Keratinocyte (primary cell): ENCODE measurements around the gene MNX1. TPM values are rescaled to one million over a fixed set of nuclear protein-coding genes. Genes with fewer than 3 reads are reported as not detected.

Experiments
- DNase-seq: peaks from one replicate; pipeline ENCODE4 v3.0.0-alpha.2; 2011; ENCODE audit warnings: low read depth, missing footprints, low spot score
- FAIRE-seq: peaks from 2 replicates; lab custom pipeline; 2011; peaks lifted over from hg19 to GRCh38; lab: Jason Lieb, UNC
- H2AFZ ChIP-seq: 2 replicates; pipeline ENCODE4 v1.6.0; 2012; ENCODE audit warnings: low read length, control low read depth, inconsistent platforms; ENCODE audit not compliant: control insufficient read depth
- H3K27ac ChIP-seq: 2 replicates; pipeline ENCODE4 v1.5.1; 2011; ENCODE audit warnings: low read length; ENCODE audit not compliant: control insufficient read depth, insufficient read depth
- H3K27me3 ChIP-seq: 3 replicates; pipeline ENCODE4 v1.6.0; 2011; ENCODE audit warnings: low read length; ENCODE audit not compliant: control insufficient read depth, insufficient read depth; ENCODE audit errors: extremely low read depth
- H3K36me3 ChIP-seq, 2 experiments: 2 replicates in 1 of 2; 3 replicates in 1 of 2; pipeline ENCODE4 v1.5.1; 2011; ENCODE audit warnings: low read length in 2 of 2, mild to moderate bottlenecking in 1 of 2; ENCODE audit not compliant: control insufficient read depth in 2 of 2, insufficient read depth in 2 of 2; ENCODE audit errors: extremely low read depth in 1 of 2
- H3K4me1 ChIP-seq: 3 replicates; pipeline ENCODE4 v1.5.1; 2011; ENCODE audit warnings: low read length; ENCODE audit not compliant: control insufficient read depth, insufficient read depth; ENCODE audit errors: extremely low read depth
- H3K4me2 ChIP-seq: 3 replicates; pipeline ENCODE4 v1.6.0; 2011; ENCODE audit warnings: low read depth, low read length; ENCODE audit not compliant: control insufficient read depth, insufficient read depth; ENCODE audit errors: extremely low read depth
- H3K4me3 ChIP-seq, 3 experiments: fragments of 200-600 bp in 1 of 3; sonication (generic) in 1 of 3; 2 replicates in 2 of 3; 3 replicates in 1 of 3; pipeline ENCODE4 v1.5.1; 2011 to 2016; ENCODE audit warnings: low read length in 3 of 3, mild to moderate bottlenecking in 3 of 3, control low read depth in 2 of 3, inconsistent platforms in 1 of 3, low read depth in 1 of 3, mixed read lengths in 1 of 3, mixed run types in 1 of 3, moderate library complexity in 1 of 3; ENCODE audit not compliant: control insufficient read depth in 2 of 3, insufficient read depth in 2 of 3; ENCODE audit errors: extremely low read depth in 1 of 3
- H3K79me2 ChIP-seq: 2 replicates; pipeline ENCODE4 v1.6.0; 2012; ENCODE audit warnings: low read length; ENCODE audit not compliant: control insufficient read depth, insufficient read depth
- H3K9ac ChIP-seq: 3 replicates; pipeline ENCODE4 v1.6.0; 2011; ENCODE audit warnings: low read length; ENCODE audit not compliant: control insufficient read depth, insufficient read depth; ENCODE audit errors: extremely low read depth
- H3K9me1 ChIP-seq: 3 replicates; pipeline ENCODE4 v1.6.0; 2011; ENCODE audit warnings: low read length; ENCODE audit not compliant: control insufficient read depth, insufficient read depth; ENCODE audit errors: extremely low read depth
- H3K9me3 ChIP-seq: 2 replicates; pipeline ENCODE4 v1.5.1; 2012; ENCODE audit warnings: low read depth, low read length; ENCODE audit not compliant: control insufficient read depth
- H4K20me1 ChIP-seq: 3 replicates; pipeline ENCODE4 v1.6.0; 2011; ENCODE audit warnings: low read length; ENCODE audit not compliant: control insufficient read depth, insufficient read depth; ENCODE audit errors: extremely low read depth
- EZH2 ChIP-seq: IDR thresholded peaks from one replicate; pipeline ENCODE4 v1.6.1; 2012; ENCODE audit warnings: inconsistent platforms, mild to moderate bottlenecking, low read length, moderate library complexity
- dilution Hi-C: fragments of 300-500 bp; cut with MboI; formaldehyde crosslinking; loops from one replicate; pipeline ENCODE4 v1.7.0; 2020; ENCODE audit warnings: low sequenced_read_pairs; ENCODE audit not compliant: extremely low pct_ligation_motif_present
- polyA plus RNA-seq, 5 experiments: library from polyadenylated mRNA; depleted of rRNA in 3 of 5; stranded (reverse) in 3 of 5; stranded (forward) in 1 of 5; unstranded in 1 of 5; fragments of >200 nt; gene quantifications; 1 replicate in 1 of 5; 2 replicates in 3 of 5; 3 replicates in 1 of 5; pipeline versions ENCODE4 v1.2.1 to v1.2.3, GENCODE V29; 2011 to 2012; ENCODE audit warnings: missing spikeins in 2 of 5, low read depth in 1 of 5, low replicate concordance in 1 of 5
- TF ChIP-seq, protein P1 (sequence below), 3 experiments: IDR thresholded peaks in 1 of 3; conservative IDR thresholded peaks in 1 of 3; optimal IDR thresholded peaks in 1 of 3; 2 replicates in 2 of 3; 3 replicates in 1 of 3; pipeline versions ENCODE3 to v1.5.1; 2011; ENCODE audit warnings: low read length in 3 of 3, mild to moderate bottlenecking in 3 of 3, moderate library complexity in 2 of 3, control low read depth in 1 of 3, inconsistent platforms in 1 of 3; ENCODE audit not compliant: insufficient read depth in 2 of 3; ENCODE audit errors: extremely low read depth in 1 of 3

Gene MNX1
- polyA plus RNA-seq, 1 donor (not counting 4 experiments of a cell fraction or from before 2014, with no cell fraction given) = not detected

DNA sequence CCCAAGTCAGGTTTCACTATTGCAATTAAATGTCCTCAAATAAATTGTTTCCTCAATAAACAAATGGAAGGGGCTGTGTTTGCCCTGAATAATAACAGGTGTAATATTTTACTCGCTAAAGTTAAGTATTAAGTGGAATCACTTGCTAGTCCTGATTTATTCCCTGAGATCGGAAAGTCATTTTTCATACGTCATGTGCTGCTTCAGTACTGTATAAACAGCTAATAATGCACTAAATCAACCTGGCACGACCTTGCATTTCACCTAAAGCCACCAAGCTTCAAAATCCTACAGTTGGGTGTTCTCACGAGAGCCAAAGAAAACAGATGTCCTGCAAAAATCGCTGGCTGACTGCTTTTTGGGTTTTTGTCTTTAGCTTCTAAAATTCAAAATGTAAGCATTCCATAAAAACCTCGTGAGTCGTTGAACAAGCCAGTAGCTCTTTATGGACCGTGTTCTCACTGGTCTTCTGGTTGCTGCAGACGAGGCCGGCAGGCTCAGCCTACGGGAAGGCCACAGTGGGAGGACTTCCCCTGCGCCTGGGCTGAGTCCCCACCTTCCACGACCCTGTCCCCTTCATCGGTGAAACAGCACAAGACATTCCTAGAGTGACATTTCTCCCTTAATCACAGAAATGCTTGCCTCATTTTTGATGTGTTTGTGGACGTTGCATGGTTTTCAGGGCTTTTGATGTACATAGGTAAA, 17.9 kb upstream of the MNX1 start:
- TF ChIP-seq EZH2 = no peak
- TF ChIP-seq, protein P1, sequence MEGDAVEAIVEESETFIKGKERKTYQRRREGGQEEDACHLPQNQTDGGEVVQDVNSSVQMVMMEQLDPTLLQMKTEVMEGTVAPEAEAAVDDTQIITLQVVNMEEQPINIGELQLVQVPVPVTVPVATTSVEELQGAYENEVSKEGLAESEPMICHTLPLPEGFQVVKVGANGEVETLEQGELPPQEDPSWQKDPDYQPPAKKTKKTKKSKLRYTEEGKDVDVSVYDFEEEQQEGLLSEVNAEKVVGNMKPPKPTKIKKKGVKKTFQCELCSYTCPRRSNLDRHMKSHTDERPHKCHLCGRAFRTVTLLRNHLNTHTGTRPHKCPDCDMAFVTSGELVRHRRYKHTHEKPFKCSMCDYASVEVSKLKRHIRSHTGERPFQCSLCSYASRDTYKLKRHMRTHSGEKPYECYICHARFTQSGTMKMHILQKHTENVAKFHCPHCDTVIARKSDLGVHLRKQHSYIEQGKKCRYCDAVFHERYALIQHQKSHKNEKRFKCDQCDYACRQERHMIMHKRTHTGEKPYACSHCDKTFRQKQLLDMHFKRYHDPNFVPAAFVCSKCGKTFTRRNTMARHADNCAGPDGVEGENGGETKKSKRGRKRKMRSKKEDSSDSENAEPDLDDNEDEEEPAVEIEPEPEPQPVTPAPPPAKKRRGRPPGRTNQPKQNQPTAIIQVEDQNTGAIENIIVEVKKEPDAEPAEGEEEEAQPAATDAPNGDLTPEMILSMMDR (optimal IDR thresholded peaks at IDR 0.05 in 1 of 3, IDR thresholded peaks at IDR 0.05 in 1 of 3, conservative IDR thresholded peaks at IDR 0.05 in 1 of 3; ENCODE audit: extremely low read depth in 1 of 3, insufficient read depth in 2 of 3, low read length in 3 of 3) = no peak
- H3K79me2 ChIP-seq = no peaks in the 10 kb centered on the region
- H3K4me2 ChIP-seq = peak overlapping the region; percentile 51
- H3K4me3 ChIP-seq = no peak overlapping the region
- H3K36me3 ChIP-seq = no peaks in the 10 kb centered on the region
- H3K9me3 ChIP-seq = no peaks in the 10 kb centered on the region
- FAIRE-seq (peak; percentile 32), DNase-seq (no peak)
- dilution Hi-C loops = no loop called here
- H3K27me3 ChIP-seq = peaks cover 1% of the 10 kb centered on the region
- no peak overlapping the region for H2AFZ ChIP-seq
- no peaks in the 10 kb centered on the region for H4K20me1 ChIP-seq
- no peaks in the 10 kb centered on the region for H3K9me1 ChIP-seq
- H3K9ac ChIP-seq = no peak overlapping the region
- H3K27ac ChIP-seq = peak overlapping the region; percentile 28
- peaks cover 25% of the 10 kb centered on the region for H3K4me1 ChIP-seq

GRCh38 chr7:157027568-157028198, 17.2 kb upstream of the MNX1 start:
- H3K4me3 ChIP-seq = no peak overlapping the region
- DNase-seq (peak; percentile 97), FAIRE-seq (peak; percentile 94)
- H3K9ac ChIP-seq = no peak overlapping the region
- peak overlapping the region; percentile 13 for H2AFZ ChIP-seq
- peak overlapping the region; percentile 51 for H3K4me2 ChIP-seq
- H3K36me3 ChIP-seq = no peaks in the 10 kb centered on the region
- TF ChIP-seq, protein P1 (optimal IDR thresholded peaks at IDR 0.05 in 1 of 3, IDR thresholded peaks at IDR 0.05 in 1 of 3, conservative IDR thresholded peaks at IDR 0.05 in 1 of 3; ENCODE audit: extremely low read depth in 1 of 3, insufficient read depth in 2 of 3, low read length in 3 of 3) = no peak
- TF ChIP-seq EZH2 = no peak
- H4K20me1 ChIP-seq = no peaks in the 10 kb centered on the region
- no peaks in the 10 kb centered on the region for H3K9me1 ChIP-seq
- H3K4me1 ChIP-seq = peaks cover 19% of the 10 kb centered on the region
- dilution Hi-C loops = no loop called here
- peaks cover 8% of the 10 kb centered on the region for H3K27me3 ChIP-seq
- no peaks in the 10 kb centered on the region for H3K9me3 ChIP-seq
- H3K79me2 ChIP-seq = no peaks in the 10 kb centered on the region
- H3K27ac ChIP-seq = peak overlapping the region; percentile 32
